BE2C (cell line): ENCODE results near the gene PHRF1.

Experiments used
- DNase-seq: peaks from one replicate; pipeline ENCODE4 v3.0.0-alpha.2; 2020
- H3K27me3 ChIP-seq: fragments of 250-450 bp; sonication (Bioruptor Pico); 2 replicates; pipeline ENCODE4 v1.5.1; 2020; ENCODE audit warnings: mild to moderate bottlenecking
- H3K36me3 ChIP-seq: fragments of 250-450 bp; sonication (Bioruptor Pico); 2 replicates; pipeline ENCODE4 v1.5.1; 2020; ENCODE audit warnings: mild to moderate bottlenecking
- H3K4me1 ChIP-seq: fragments of 250-450 bp; sonication (Bioruptor Pico); 2 replicates; pipeline ENCODE4 v1.5.1; 2020
- H3K4me3 ChIP-seq: 2 replicates; pipeline ENCODE4 v1.5.1; 2011; ENCODE audit warnings: low read depth, low read length
- H3K9me3 ChIP-seq: fragments of 250-450 bp; sonication (Bioruptor Pico); 2 replicates; pipeline ENCODE4 v1.5.1; 2020
- TF ChIP-seq, protein P1 (sequence below): IDR thresholded peaks from 2 replicates; pipeline ENCODE4 v1.5.1; 2012; ENCODE audit warnings: mild to moderate bottlenecking, low read depth, low read length

The PHRF1 gene

DNA sequence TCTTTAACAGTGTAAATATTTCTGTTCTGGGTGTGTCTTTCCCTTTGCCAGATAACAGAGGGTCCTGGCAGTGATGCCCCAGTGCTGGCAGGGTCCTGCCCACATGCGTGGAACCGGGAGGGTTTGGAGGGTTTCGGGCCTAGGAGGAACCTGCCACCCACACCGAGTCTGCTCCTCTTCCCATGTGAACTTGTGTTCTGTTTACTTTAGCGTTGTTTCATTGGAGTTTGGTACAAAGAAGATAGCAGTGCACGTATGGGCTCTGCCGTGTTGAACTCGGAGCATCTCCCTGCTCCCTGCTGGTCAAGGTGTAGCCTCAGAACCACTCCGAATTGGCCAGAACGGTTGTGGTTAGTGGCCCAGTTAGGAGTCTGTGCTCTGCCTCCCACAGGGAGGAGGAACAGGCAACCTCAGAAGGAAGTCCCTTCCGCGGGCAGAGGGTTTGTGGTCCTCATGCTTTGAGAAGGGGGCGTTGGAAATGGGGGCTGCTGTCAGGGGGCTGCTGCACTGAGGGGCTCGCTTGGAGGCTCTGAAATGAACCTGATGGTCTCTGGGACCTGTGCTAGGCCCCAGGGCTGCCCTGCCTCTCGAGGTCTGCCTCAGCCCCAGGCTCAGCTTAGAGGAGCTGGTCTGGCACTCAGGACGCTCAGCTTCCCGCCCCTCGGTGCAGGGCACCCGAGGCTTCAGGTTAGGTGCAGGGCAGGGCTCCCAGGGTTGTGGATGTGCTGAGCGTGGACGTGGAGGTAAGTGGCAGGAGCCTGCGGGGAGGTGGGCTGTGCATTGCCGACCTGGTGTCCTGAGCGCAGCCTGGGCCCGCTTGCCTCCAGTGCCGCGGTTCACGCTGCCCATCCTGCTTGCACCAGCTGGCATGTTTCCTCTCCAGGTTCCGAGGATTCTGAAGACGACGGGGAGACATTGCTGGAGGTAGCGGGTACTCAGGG lies 10.4 kb downstream of the PHRF1 start:
- DNase-seq, result no peak
- TF ChIP-seq, protein P1, sequence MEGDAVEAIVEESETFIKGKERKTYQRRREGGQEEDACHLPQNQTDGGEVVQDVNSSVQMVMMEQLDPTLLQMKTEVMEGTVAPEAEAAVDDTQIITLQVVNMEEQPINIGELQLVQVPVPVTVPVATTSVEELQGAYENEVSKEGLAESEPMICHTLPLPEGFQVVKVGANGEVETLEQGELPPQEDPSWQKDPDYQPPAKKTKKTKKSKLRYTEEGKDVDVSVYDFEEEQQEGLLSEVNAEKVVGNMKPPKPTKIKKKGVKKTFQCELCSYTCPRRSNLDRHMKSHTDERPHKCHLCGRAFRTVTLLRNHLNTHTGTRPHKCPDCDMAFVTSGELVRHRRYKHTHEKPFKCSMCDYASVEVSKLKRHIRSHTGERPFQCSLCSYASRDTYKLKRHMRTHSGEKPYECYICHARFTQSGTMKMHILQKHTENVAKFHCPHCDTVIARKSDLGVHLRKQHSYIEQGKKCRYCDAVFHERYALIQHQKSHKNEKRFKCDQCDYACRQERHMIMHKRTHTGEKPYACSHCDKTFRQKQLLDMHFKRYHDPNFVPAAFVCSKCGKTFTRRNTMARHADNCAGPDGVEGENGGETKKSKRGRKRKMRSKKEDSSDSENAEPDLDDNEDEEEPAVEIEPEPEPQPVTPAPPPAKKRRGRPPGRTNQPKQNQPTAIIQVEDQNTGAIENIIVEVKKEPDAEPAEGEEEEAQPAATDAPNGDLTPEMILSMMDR, result no peak
- Histone ChIP-seq H3K9me3 (no peaks in the 10 kb centered on the region), H3K27me3 (no peaks in the 10 kb centered on the region), H3K4me3 (no peak overlapping the region), H3K36me3 (peaks cover 6% of the 10 kb centered on the region; the same call in 1 of the 2 replicates), H3K4me1 (no peaks in the 10 kb centered on the region)

DNA sequence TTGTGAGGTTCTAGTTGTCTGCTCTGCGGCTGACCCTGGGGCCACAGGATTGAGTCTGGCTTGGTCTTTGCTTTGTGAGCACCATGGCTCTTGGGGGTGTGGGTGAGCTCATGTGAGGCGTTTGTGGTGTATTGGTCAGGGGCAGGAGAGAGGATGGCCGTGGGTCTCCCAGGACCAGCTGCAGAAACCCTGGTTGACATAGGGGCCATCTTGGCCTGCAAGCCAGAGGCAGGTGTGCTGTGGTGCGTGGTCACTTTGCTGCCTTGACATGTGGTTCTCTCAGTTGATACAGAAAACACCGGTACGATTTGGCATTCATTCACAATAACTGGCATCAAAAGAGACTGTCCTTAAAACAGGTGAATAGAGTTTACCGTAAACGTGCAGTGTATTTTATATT lies 11.3 kb downstream of the PHRF1 start:
- Histone ChIP-seq H3K9me3 (no peaks in the 10 kb centered on the region), H3K27me3 (no peaks in the 10 kb centered on the region), H3K4me1 (no peaks in the 10 kb centered on the region), H3K36me3 (peaks cover 10% of the 10 kb centered on the region), H3K4me3 (no peak overlapping the region)
- TF ChIP-seq, protein P1, result no peak
- DNase-seq, result no peak

DNA sequence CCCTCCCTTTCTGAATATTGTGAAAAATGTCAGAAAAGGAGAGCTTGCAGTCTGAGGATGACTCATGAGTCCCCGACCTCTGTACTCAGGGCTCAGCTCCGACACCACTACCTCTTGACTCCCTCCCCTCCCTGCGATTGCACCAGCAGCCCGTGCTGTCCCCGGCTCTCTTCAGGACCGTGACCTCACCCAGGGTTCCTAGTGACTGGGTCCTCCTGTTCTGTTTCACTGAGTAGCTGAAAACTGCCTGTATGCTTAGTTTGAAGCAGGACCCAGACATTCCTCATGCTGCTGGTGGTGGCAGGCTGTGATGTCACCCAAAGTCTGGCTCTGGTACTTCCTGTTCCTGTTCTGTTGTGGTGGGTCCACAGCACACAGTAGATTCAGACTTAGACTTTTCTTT lies 11.7 kb downstream of the PHRF1 start:
- H3K9me3 ChIP-seq, result no peaks in the 10 kb centered on the region
- DNase-seq, result no peak
- no peaks in the 10 kb centered on the region for H3K27me3 ChIP-seq
- H3K36me3 ChIP-seq, result peaks cover 14% of the 10 kb centered on the region
- no peaks in the 10 kb centered on the region for H3K4me1 ChIP-seq
- H3K4me3 ChIP-seq, result no peak overlapping the region
- TF ChIP-seq, protein P1, result no peak

DNA sequence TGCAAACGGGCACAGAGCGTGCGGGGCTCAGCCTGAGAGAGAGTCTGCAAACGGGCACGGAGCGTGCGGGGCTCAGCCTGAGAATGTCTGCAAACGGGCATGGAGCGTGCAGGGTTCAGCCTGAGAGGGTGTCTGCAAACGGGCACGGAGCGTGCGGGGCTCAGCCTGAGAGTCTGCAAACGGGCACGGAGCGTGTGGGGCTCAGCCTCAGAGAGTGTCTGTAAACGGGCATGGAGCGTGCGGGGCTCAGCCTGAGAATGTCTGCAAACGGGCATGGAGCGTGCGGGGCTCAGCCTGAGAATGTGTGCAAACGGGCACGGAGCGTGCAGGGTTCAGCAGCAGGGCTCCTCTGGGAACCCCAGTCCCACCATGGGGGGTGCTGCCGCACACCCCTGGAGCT lies 13.5 kb downstream of the PHRF1 start:
- no peak overlapping the region for H3K4me3 ChIP-seq
- DNase-seq, result no peak
- H3K9me3 ChIP-seq, result no peaks in the 10 kb centered on the region
- TF ChIP-seq, protein P1, result no peak
- H3K27me3 ChIP-seq, result no peaks in the 10 kb centered on the region
- H3K4me1 ChIP-seq, result no peaks in the 10 kb centered on the region
- peaks cover 8% of the 10 kb centered on the region for H3K36me3 ChIP-seq

DNA sequence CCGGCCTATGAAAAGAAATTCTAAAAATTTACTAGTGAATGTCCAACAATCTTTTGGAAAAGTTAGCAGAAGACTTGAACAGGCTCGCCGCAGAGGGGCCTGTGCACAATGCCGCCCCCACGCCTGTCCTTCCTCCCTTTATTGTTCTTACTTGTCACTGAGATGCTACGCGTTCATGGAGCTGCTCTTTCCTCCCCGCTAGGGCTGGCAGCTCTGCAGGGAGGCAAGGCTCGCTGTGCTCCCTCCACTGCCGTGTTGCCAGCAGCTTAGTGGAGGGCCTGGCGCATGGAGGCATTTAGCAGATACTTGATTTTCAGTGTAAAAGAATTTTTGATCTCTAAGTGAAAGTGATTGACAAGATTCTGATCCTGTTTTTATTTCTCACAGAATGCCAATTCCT lies 14.7 kb downstream of the PHRF1 start:
- no peaks in the 10 kb centered on the region for H3K27me3 ChIP-seq
- DNase-seq, result no peak
- H3K4me1 ChIP-seq, result no peaks in the 10 kb centered on the region
- H3K36me3 ChIP-seq, result peaks cover 8% of the 10 kb centered on the region
- no peaks in the 10 kb centered on the region for H3K9me3 ChIP-seq
- no peak overlapping the region for H3K4me3 ChIP-seq
- TF ChIP-seq, protein P1, result no peak

DNA sequence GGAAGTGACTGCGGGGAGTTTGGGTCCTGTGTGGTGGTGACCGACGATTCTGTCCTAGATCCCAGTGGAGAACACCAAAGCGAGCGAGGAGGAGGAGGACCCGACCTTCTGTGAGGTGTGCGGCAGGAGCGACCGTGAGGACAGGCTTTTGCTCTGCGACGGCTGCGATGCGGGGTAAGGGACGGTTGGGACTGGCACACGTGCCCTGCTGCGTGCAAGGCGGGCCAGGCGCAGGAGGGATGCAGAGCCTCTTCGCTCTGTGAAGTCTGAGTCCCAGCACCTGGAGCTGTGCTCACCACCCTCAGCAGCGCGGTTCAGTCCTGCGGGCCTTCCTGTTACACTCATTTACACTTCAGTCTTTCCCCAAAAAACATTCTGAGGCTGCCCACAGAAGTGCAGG lies 16.2 kb downstream of the PHRF1 start:
- Histone ChIP-seq H3K4me3 (no peak overlapping the region), H3K36me3 (peaks cover 8% of the 10 kb centered on the region), H3K9me3 (no peaks in the 10 kb centered on the region), H3K4me1 (no peaks in the 10 kb centered on the region), H3K27me3 (no peaks in the 10 kb centered on the region)
- TF ChIP-seq, protein P1, result no peak
- DNase-seq, result no peak
